Colon (tissue), 2 donors: ENCODE results near the gene CYB5R2.

Source experiments
- FAIRE-seq: peaks from 2 replicates; lab custom pipeline; 2012; peaks lifted over from hg19 to GRCh38; lab: Jason Lieb, UNC
- donor health status: control.
- donor health status: control.

Gene CYB5R2

DNA sequence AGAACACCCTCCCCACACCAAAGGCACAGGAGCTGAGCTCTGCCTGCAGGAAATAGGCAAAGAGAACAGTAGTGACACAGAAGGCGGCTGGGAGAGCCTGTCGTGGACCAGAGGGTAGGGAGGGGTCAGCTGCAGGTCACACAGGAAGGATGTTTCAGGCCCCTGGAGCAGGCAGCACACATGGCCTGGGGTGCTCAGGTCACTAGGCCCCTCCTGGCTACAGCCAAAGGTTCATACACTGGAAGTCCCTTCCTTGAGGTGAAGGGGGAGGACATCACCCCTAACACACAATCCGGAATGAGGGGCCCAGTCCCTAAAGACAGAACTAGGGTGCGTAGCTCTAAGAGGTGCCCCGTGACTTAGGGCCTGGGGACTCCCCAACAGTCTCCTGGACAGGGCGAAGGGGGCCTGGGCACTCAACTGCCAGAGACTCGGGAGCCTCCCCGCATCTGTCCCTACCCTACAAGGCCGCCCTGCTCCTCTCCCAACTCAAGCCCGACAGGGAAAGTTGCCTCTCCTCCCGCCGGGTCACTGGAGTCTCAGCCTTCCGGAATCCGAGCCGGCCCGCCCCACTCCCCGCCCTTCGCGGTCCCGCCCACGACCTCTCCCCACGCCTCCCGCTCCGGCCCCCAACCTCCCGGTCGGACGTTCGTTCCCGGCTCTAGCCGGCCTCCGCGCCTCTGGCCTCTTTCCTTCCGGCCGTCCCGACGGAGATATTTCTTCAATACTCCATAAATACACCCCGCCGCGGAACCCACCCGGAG is at the start of gene CYB5R2:
Gene CYB5R2, minus strand, starts transcription at position 541 of the 764 bp plus-strand sequence. CDS start 675 bp downstream, outside the sequence.
- no peak for FAIRE-seq

DNA sequence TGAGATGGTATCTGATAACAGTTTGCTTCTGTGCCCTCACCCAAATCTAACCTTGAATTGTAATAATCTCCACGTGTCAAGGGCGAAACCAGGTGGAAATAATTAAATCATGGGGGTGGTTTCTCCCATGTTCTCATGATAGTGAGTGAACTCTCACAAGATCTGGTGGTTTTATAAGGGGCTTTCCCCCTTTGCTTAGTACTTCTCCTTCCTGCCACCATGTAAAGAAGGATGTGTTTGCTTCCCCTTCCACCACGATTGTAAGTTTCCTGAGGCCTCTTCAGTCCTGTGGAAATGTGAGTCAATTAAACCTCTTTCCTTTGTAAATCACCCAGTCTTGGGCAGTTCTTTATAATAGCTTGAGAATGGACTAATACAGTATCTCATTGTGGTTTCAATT is 41.5 kb upstream of the CYB5R2 start:
- no peak for FAIRE-seq

GRCh38 chr11:7706377-7706776 is 33.1 kb upstream of the CYB5R2 start, which contains the start of gene OVCH2:
TSS of gene OVCH2 (minus strand) at chr11:7706477. CDS start at chr11:7706394, 83 bp downstream.
- no peak for FAIRE-seq

DNA sequence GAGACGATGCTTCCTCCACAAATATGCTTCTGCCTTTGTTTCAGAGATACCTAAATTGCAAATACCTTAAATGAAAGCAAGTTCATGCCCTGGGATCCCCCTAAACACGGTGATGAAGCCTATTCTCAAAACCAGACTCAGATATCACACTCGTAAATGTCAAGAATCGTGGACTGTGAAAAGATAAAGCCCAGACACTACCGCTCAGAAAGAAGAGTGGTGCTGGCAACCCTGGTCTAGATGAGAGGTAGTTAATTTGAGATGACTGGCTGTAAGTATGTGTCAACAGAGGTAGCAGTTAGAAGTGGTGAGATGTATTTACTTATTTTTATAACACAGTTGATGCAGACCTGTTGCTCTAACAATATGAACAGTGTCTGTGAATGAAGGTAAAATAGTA is 30.4 kb upstream of the CYB5R2 start:
- FAIRE-seq = no peak

GRCh38 chr11:7696424-7696823 is 23.1 kb upstream of the CYB5R2 start:
- no peak for FAIRE-seq

- no peak for FAIRE-seq
Observed at GRCh38 chr11:7694235-7694634, 20.9 kb upstream of the CYB5R2 start.

DNA sequence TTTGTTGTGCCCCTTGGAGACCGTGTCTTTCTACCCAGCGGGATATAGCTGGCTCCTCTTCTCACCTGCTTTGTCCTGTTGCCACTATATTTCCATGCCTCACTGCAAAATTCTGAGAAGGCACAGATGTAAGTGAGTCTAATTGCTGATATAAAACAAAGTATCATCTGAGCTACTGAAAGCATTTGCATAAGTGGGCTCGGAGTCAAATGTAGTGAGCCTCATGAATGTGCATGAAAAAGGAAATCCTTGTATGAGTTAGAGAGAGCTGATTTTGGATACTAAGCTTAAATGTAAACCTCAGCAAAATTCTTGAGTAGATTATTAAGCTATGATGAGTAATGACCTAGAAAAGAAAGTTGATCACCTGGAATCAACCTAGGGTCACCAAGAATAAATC is 19.1 kb upstream of the CYB5R2 start:
- FAIRE-seq = no peak

GRCh38 chr11:7691759-7692350 is 18.6 kb upstream of the CYB5R2 start:
- no peak for FAIRE-seq

GRCh38 chr11:7690648-7691047 is 17.3 kb upstream of the CYB5R2 start:
- FAIRE-seq = no peak

DNA sequence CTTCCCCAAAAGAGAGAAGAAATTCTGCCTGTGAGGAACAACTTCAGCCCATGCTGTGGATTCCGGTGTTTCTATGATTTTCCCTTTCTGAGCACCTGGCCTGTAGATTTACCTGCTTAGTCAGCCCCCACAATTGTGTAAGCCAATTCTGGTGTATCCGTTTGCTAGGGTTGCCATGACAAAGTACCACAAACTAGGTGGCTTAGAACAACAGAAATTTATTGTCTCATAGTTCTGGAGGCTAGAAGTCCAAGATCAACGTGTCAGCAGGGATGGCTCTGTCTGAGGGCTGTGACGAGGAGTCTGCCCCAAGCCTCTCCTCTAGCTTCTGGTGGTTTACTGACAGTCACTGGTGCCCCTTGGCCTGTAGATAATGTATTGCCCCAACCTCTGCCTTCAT is 15.9 kb upstream of the CYB5R2 start:
- no peak for FAIRE-seq

GRCh38 chr11:7688238-7688826 is 15.0 kb upstream of the CYB5R2 start:
- FAIRE-seq = no peak

DNA sequence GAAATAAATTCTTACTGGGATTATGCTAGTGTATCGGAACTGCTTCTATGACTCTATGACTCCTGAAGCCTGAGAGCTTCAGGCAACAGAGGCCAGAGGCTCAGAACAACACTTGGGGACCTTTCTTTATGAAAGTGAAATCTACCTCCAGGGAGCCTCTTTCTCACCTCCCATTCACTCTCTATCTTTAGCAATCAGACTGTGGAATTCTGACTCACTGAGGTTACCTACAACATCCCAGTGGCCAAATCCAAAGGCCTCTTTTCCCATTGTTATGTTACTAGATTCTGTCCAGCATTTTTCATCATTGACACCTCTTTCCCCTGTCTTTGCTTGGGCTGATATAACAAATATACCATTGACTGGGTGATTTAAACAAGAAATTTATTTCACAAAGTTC is 14.1 kb upstream of the CYB5R2 start:
- FAIRE-seq = no peak

DNA sequence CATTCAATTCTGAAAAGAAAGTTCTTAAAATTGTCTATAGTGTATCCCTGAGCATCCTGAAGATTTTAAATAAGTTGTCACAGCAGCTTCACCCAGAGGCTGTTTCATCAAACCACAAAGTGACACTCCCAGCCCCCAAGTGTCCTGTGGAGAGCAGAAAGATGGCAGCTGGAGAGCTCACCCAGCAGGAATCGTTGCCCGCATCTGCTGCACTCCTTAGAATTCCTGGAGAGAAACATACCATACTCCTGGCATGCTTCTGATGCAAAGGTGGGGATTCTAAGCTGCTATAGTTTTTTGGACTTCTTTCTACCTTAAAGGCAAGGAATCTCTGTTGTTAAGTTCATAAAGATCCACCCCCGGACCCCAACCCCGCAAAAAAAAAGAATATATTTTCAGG is 13.5 kb upstream of the CYB5R2 start:
- no peak for FAIRE-seq

DNA sequence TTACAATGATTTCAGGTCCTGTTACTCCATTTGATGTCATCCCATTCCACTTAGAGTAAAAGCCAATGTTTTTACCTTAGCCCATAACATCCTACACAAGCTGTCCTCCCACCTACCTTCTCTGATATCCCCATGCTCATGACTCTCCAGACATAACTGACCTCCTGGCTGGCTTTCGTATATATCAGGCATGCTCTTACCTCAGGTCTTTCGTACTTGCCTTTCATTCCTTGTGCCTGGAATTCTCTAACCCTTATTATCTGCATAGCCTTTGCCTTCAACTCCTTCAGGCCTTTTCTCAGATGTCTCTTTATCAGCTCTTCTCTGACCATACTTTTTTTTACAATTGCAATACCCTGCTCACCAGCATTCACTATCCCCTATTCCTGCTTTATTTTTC is 10.3 kb upstream of the CYB5R2 start:
- FAIRE-seq = no peak

- FAIRE-seq = no peak
Observed at GRCh38 chr11:7677796-7678201, 4.5 kb upstream of the CYB5R2 start.

- FAIRE-seq = no peak
Observed at GRCh38 chr11:7677071-7677470, 3.8 kb upstream of the CYB5R2 start.

GRCh38 chr11:7675631-7676030 is 2.3 kb upstream of the CYB5R2 start:
- no peak for FAIRE-seq

DNA sequence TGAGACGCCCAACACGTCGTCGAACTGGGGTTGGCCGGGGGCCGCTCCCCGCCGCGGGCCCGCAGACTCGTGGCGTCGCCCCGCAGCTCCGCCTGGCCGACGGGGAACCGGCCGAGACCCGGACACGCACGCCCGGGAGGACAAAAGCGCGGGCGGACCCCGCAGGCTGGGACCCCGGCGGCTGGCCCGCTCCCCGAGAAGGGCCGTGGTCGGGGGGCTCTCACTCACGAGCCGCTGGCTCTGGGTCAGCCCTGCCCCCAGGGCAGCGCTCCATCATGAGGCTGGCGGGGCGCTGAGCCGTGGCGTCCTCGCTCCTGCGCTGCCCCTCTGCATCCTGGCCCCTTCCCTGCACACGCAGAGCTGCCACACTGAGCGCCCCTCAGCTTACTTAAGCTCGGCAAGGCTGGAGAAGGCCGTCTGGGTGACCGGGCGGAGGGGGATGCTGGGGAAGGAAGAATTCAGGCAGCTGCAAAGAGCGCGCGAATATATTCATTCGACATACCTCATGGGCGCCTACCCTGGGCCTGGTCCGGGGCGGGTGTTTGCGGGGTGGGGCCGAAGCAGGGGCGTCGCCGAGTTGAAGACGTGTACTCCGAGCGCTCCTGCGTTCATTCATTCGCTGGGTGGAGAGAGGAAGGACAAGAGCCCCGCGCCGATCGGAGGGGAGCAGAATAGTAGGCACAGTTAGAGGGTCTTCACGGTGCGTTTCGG is 579 bp upstream of the CYB5R2 start:
- no peak for FAIRE-seq

GRCh38 chr11:7672276-7672959 is 882 bp downstream of the CYB5R2 start:
- no peak for FAIRE-seq

- no peak for FAIRE-seq
Observed at GRCh38 chr11:7671347-7672215, 1.7 kb downstream of the CYB5R2 start.

GRCh38 chr11:7670641-7671040 is 2.7 kb downstream of the CYB5R2 start:
- FAIRE-seq = no peak
